Left colon (tissue), 2 donors: Measurements from ENCODE around the gene RPTOR. TPM values are rescaled to one million over a fixed set of nuclear protein-coding genes. Genes with fewer than 3 reads are reported as not detected.
"Not testable (repeated sequence)": the region's sequence is repeated elsewhere in the genome, so short reads cannot be mapped to it uniquely, and the experiment has no call there.

Experiments
- ATAC-seq: fragments of 200-7000 bp; cut with Tn5 transposase; one replicate; pipeline ENCODE4 v1.9.1; 2020; ENCODE audit warnings: mild to moderate bottlenecking, moderate library complexity
- DNase-seq, 2 donors: peaks; one replicate each; pipeline ENCODE4 v3.0.0-alpha.2; 2020
- intact Hi-C, 2 donors: fragments of 100-400 bp; cut with DNase I in 1 of 2; cut with micrococcal nuclease in 1 of 2; formaldehyde crosslinking; loops; one replicate each; pipeline versions ENCODE4 v1.11.2 to v1.14.0; 2022; cut with DNase I, micrococcal nuclease
- total RNA-seq, 2 donors: library from RNA; stranded (reverse); fragmentation: NEBNext Ultra II Directional; extraction: Animal tissue kit (Norgen Biotek cat#: 25700); gene quantifications; one replicate each; pipeline ENCODE4 v1.2.1, GENCODE V29; 2021
- donor health status: DM: no; HTN: no; CAD: no.
- donor health status: DM: yes; HTN: yes; CAD: no.

Gene RPTOR
- total RNA-seq, 2 donors from 2014 or later = 33.4 to 35.7 TPM

DNA sequence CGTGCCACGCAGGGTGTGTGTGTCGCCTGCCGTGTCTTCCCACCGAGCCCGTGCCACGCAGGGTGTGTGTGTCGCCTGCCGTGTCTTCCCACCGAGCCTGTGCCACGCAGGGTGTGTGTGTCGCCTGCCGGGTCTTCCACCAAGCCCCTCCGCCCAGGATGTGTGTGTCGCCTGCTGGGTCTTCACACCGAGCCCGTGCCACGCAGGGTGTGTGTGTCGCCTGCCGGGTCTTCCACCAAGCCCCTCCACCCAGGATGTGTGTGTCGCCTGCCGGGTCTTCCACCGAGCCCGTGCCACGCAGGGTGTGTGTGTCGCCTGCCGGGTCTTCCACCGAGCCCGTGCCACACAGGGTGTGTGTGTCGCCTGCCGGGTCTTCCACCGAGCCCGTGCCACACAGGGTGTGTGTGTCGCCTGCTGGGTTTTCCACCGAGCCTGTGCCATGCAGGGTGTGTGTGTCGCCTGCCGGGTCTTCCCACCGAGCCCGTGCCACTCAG, 331.9 kb downstream of the RPTOR start:
- intact Hi-C loops, ATAC-seq: not testable (repeated sequence)
- peak in 1 of 2 donors; percentile 12 for DNase-seq

DNA sequence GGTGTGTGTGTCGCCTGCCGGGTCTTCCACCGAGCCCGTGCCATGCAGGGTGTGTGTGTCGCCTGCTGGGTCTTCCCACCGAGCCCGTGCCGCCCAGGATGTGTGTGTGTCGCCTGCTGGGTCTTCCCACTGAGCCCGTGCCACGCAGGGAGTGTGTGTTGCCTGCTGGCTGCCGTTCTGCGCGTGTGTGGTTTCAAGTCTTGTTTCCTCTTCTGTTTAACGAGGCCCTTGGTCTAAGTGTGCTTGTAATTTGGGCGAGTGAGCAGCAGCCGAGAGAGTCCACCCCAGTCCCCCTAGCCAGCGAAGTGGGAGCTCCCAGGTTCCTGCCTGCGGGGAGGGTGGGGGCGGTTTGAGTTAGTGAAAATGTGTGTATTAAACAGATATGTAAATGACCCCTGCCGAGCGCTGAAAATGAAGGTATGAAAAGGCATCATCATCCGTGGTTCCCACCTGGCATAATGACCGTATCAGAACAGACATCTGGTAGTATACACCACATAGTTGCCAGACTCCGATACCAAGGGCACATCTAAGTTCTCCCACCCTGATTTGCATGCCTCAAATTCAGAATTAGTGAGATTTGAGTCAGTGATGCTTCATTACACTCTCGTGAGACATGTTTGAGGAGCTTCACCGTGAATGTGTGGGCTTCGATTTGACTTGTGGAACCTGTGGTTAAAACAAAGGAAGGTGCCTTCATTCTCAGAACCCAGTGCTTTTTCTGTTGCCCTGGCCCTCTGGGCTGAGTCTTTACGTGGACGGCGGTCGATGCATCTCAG, 332.5 kb downstream of the RPTOR start:
- DNase-seq = peak in 1 of 2 donors; percentile 19
- peak; percentile 13 for ATAC-seq
- intact Hi-C loops = no loop called here

DNA sequence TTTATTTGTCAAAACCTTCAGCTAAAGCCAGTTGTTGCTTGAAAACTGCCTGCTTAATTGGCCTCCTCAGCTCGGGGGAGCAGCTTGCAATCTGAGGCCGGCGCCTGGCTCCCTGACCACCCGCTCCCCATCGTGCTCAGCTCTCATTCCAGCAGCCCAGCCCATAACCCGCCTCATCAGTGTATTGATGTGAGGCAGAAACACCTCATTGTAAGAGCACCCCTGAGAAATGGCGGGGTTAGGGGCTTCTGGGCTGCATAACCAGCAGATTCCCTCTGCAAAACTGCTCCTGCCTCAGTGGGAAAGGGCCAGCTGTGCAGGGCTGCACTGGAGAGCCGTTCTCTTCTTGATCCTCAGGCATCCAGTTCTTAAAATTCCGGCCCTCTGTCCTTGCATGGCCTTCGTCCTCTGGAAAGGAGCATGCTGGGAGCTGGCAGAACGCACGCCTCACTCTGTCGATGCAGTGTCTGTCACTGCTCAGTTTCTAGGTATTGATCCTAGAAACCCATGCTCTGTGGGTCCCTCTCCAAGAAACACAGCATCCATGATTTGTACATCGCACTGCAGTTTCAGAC, 333.2 kb downstream of the RPTOR start:
- ATAC-seq (no peak), DNase-seq (no peak)
- intact Hi-C loops = no loop called here

DNA sequence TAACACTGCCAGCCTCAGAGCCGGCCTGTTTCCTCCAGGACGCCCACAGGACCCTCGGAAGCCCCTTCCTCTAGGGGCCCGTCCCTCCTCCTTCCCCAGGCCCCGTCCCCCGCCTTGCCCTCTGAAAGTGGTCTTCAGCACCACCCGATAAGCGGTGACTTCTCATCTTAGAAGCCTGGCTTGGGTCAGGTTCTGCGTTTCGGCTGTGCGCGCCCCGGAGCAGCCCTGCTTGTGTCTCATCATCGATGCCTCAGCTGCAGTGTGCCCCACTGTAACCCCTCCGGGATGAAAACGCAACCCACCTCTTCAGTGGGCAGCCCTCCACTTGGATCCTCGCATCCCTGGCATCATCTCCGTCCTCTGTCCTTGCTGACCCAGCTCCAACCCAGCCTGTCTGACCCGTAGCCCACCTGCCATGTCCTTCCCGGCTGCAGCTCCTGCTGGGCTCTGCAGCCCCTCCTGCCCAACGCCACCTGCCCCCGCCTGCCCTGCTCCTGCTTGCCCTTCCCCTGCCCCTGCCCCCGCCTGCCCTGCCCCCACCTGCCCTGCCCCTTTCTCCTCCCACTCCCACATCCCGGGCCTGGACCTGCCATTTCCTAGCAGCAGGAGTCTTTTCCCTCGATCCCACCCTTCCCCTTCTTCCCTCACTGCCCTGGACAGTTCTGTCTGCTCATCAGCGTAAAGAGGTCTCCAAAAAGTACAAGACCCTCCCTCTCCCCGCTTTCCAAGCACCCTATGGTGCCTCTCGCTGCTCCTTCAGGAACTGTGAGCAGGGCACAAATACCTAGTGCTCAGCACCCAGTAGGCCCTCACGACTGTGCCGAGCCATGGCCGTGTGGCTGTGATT, 334.5 kb downstream of the RPTOR start:
- no peak for ATAC-seq
- DNase-seq = peak in 1 of 2 donors; percentile 14
- intact Hi-C loops = no loop called here

DNA sequence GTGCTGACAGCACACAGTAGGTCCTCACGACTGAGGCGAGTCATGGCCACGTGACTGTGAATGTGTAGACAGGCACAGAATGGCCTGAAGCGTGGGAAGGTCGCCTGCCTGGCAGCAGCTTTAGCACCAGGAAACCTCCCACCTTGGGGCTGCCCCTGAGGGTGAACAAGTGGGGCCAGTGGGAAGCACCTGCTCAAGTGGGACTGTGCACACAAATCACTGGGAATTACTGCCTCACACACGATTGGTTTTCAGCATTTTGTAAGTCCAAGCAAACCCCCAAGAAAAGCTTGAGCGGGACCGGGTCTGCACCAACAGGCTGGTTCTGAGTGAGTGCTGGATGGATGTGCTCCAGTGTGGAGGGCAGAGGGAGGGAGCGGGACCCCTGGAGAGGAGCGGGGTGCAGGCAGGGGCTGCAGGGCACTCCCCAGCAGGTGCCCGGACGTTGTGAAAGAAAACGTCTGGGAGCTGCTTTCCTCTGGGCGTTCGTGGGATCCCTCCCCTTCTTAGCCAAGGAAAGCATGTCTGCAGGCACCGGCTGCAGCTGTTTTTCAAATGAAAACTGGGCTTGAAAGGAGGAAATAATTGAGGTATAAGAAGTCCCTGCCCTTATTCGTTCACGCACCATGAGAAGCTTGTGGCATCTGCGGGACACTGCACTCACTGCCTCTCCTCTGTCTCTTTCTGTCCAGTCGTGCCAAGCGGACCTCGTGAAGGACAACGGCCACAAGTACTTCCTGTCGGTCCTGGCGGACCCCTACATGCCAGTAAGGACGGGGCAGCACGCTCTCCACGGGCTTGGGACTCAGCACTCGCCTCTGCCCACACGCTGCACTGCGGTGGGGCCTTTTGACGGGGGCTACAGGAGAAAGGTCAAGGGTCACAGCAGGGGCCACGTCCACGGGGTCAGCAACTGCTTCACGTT, 335.3 kb downstream of the RPTOR start:
- DNase-seq = peak in 1 of 2 donors; percentile 10
- intact Hi-C loops = no loop called here
- ATAC-seq = no peak

DNA sequence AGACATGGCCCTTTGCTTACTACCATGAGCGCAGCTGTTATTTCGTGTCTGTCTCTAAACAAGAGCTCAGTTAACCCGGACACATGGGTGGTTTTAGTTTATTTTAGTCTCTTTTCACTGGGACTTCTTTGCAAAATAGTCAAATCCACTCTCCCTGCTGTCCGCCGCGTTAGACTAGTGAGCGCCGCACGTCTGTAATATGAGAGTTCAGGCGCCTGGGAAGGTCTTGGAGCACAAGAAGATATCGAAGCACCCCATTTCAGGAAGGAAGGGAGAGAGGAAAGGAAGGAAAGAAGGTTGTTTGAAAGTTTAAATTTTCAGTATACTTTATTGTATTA, 336.0 kb downstream of the RPTOR start:
- ATAC-seq = no peak
- intact Hi-C loops = no loop called here
- no peak for DNase-seq

DNA sequence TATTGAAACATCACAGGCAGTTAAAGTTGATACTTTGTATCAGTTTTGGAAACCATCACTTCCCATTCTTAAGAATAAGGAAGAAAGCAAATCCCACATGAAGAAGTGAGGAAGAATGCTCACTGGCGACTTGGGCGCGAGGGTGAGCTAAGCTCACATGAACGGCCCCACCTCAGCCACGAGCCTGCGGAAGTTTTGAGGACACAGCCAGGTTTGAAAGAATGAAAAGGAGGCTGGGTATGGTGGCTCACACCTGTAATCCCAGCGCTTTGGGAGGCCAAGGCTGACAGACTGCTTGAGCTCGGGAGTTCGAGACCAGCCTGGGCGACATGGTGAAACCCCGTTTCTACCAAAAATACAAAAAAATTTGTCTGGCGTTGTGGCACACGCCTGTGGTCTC, 336.7 kb downstream of the RPTOR start:
- ATAC-seq (no peak), DNase-seq (peak in 1 of 2 donors; percentile 10)
- intact Hi-C loops = no loop called here

DNA sequence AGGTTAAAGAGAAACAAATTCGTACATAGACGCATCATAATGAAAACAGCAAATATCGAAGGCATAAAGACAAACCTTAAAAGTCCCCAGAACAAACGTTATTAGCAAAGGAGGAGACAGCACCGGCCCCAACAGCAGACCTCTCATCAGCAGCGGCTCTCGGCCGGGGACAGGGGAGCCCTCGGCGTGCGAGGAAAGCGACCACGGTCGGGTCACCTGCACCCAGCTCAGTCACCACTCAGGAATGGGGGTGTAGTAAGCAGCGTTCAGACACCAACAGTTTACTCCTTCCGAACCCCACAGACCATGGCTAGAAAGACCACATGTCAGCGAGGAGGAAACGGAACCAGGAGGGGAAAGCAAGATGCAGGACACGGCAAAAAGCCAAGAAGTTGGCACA, 337.7 kb downstream of the RPTOR start:
- no peak for ATAC-seq

DNA sequence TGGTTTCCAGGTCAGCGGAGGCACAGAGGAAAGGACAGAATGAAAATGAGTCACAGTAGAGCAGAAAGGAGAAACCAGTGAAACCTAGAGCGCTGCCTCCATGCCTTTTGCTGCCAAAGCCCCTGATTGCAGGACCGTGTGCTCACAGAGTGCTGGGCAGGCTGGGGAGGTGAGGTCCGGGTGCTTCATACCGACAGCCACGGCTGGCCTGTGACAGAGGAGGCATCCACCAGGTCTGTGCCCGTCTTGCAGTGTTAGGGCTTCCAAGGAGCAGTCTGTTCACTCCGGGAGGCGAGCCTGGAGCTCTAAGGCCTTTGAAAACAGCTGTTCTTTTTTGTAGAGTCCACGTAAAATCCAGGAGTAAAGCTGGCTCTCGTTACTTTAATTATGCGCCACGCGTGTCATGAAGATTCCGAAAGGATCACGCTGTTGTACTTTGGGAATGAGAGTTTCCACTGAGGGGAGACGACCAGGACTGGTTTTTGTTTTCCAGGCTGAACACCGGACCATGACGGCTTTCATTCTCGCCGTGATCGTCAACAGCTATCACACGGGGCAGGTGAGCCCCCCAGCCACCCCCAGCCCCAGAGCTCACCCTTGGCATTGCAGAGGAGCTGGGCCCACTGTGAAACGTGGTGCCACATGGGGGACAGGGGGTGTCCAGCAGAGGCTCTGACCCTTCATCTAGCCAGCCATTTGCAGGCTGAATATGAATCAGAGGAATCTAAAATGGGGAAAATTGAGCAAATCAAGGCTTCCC, 338.5 kb downstream of the RPTOR start:
- intact Hi-C loops = no loop called here
- ATAC-seq = no peak
- DNase-seq = peak in 1 of 2 donors; percentile 17

More for the DNA sequence above, 337.7 kb downstream of the RPTOR start:
- peak in 1 of 2 donors; percentile 5 for DNase-seq
- intact Hi-C loops = no loop called here

DNA sequence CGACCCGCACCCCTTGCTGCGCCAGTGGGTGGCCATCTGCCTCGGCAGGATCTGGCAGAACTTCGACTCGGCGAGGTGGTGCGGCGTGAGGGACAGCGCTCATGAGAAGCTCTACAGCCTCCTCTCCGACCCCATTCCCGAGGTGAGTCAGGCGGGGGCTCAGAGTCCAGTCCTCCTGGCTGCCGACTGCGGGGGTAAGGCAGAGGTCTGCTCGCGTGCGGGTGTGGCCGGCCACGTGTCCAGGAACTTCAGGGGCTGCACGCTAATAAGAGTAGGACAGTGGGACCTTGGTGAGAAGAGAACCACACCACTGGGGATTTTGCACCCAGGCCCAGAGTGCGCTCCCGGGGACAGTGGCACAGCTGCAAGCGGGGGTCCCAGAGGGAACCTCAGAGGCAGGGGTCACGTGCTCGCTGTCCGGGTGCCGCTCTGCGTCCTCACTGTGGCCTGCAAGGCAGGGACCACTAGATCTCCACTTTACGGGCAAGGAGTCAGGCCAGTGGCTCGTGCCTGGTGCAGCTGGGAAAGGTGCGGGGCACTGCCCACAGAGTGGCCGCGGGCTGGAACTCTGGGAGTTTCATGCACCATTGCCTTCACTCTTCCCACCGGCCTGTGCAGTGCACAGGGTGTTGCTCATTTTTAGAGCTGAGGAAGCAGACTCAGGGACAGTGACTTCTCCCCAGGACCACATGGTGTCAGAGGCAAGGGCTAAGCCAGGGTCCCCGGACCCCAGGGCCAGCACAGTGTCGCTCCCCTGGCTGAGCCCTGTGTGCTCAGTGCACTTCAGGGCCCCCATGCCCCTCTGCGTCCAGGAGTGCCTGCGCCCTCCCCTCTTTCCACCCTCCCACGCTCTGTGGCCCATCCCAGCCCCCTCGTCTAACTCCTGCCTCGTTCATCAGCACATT, 339.4 kb downstream of the RPTOR start:
- intact Hi-C loops = no loop called here
- ATAC-seq (no peak), DNase-seq (peak in 1 of 2 donors; percentile 10)

DNA sequence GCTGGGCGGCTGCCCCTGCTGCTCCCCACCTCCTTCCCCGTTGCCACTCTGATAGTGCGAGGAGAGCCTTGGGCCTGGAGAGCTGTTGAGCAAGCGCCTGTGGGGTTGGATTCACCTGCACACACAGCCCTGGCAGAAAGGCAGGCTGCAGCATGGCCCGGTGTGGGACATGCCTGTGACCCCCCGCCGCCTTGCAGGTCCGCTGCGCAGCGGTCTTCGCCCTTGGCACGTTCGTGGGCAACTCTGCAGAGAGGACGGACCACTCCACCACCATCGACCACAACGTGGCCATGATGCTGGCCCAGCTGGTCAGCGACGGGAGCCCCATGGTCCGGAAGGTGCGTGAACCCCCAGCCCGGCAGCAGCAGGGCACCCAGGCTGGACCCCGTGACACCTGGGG, 340.2 kb downstream of the RPTOR start:
- DNase-seq (peak in 1 of 2 donors; percentile 8), ATAC-seq (no peak)
- intact Hi-C loops = no loop called here

DNA sequence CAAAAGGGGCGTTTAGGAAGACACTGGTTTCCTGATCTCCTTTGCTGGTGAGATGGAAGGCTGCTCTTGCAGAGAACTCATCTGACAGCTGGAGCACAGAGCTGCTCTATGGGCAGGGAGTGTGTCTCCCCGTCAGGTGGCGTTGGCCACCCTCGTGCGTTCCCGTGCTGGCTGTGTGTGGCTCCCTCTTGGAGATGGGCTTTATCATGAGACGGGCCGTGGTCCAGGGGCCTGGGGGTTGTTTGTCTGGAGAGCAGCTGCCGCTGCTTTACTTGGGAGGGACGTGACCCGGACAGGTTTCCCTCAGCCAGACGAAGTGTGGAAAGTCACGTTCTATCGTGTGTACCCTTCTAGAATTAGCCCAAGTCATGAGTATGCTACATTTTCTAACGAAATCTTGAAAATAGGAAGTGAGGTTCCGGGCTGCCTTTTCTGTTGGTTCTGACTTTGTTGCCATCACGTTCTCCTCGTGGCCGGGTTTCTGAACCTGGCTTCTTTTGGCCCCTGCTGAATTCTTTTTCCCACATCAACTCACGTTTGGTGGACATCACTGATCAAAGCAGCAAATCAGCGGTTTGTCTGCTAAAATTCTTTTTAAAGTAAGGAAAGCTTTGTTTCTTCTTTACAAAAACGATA, 341.4 kb downstream of the RPTOR start:
- ATAC-seq = no peak
- DNase-seq = peak in 1 of 2 donors; percentile 17
- intact Hi-C loops = no loop called here

DNA sequence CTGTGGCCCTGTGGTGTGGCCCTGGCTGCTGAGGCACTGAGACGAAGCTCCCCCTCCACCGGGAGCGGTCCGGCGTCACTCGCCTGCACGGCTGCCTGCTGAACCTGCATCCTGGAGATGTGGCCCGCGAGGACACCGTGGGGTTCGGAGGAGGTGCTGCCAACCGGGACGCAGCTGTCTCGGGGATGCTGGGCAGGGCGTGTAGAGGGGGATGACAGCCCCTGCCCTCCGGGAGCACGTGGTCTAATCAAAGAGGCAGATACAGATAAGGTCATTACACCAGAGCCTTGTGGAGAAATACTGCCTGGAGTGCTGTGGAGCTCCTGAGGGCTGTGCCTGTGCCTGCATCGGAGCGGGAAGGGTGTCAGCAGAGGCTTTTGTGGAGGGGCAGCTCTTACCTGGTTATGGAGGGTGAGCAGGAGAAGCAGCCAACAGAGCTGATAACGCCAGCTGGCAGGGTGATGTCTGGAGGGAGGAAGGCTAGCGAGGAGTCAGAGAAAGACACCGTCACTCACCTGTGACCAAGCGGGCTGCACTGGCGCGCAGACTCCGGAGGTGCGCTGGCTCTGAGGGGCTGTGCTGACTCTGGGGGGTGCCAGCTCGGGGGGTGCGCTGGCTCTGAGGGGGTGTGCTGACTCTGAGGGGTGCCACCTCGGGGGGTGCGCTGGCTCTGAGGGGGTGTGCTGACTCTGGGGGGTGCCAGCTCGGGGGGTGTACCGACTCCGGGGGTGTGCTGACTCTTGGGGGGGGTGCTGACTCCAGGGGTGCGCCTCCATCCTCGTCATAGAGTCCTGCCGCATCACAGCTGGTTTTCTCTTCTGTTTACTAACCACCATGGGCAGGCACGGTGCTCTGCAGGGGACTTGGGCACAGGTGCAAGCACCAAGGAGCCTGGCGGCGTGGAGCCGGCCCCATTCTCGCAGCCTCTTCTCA, 342.3 kb downstream of the RPTOR start:
- intact Hi-C loops = no loop called here
- no peak for ATAC-seq
- DNase-seq = no peak

DNA sequence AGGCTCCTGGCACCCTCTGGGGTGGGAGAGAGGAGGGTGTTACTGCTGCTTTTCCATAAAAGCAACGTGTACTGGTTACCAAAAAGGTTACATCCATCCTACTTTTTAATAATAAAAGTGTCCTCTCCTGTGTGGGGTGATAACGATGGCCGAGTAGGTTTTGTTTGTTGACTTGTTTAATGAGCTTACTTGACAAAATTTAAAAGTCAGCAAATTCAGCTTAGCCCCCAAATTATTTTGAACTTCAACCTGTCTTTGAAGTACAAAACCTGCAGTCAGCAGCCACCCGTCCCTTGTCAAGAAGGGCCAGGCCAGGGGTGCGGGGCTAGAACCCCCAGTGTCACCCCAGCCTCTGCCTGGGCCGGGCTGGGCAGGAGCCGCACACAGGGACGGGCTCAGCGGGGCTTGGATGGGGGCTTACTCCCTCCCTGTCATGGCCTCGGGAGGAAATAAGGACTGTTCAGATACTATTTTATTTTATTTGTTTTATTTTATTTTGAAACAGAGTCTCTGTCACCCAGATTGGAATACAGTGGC, 343.1 kb downstream of the RPTOR start:
- intact Hi-C loops = no loop called here
- DNase-seq (no peak), ATAC-seq (no peak)
